ENCODE results near the gene NKTR. TPM values are rescaled to one million over a fixed set of nuclear protein-coding genes. Genes with fewer than 3 reads are reported as not detected.

NKTR gene
- total and polyA plus RNA-seq, 2 of the 13 experiments (the other 11 are each of a cell fraction or from before 2014, with no cell fraction given), result 41.3 to 59.6 TPM

DNA sequence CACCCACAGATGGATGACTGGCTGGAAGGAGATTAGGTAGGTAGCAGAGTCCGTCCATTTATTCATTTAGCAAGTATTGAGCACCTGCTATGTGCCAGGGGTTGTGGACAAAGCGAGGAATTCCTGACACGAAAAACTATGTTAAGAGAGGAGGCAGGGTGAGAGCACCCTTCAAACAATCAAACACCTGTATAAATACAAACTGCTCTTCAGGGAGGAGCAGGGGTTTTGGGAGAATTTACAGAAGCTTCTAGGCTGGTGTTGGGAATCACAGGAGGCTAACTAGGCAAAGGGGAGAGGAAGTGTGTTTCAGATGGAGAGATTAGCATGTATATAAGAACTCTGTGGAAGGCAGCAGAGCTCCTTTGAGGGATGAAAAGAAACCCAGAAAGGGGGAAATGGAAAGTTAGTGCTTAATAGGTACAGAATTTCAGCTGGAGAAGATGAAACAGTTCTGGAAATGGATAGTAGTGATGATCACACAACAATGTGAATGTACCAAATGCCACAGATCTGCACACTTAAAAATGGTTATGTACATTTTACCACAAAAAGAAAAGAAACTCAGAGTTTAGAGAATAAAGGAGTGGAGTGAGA lies 17.9 kb upstream of the NKTR start:
- CTCF ChIA-PET (ENCODE audit: low intra/inter-chr PET ratio, low total read pairs), result no interaction called here
- in situ Hi-C loops (cut with HindIII; ENCODE audit: extremely low pct_ligation_motif_present, low pct_unique_long_range_greater_than_20kb), result no loop called here
- H3K9me3 ChIP-seq (ENCODE audit: low read length), result no peaks in the 10 kb centered on the region
- 3% methylated on average over 3 of the region's 3 CpGs for WGBS (ENCODE audit: low lambda C conversion rate)
- FAIRE-seq (peak; percentile 42), ATAC-seq (no peak), DNase-seq (ENCODE audit: low spot score) (no peak)
- BruUV-seq (replicated peaks), result TSS peak; percentile 81
- no peaks in the 10 kb centered on the region for H3K27me3 ChIP-seq (ENCODE audit: control insufficient read depth in 1 of 2, insufficient read depth in 2 of 2, low read length in 2 of 2)
- H3K79me2 ChIP-seq (ENCODE audit: insufficient read depth, low read length), result peaks cover 26% of the 10 kb centered on the region
- intact Hi-C loops (cut with micrococcal nuclease; ENCODE audit: unreplicated experiment), result loop anchor here (1.0 kb wide), 1 partner anchor 8 kb away; the partner anchor contains the start of gene SS18L2
- H3K4me1 ChIP-seq (ENCODE audit: insufficient read depth, low read length), result peaks cover 33% of the 10 kb centered on the region
- POLR2A ChIA-PET, result interaction anchor here (1.3 to 3.2 kb wide), 5 partner anchors 9 to 217 kb away, joined by 5 to 39 read pairs (median 7); partner anchors contain the start of genes NKTR and SS18L2
- H4K20me1 ChIP-seq (ENCODE audit: insufficient read depth, low read length), result no peaks in the 10 kb centered on the region
- H3K27ac ChIP-seq (ENCODE audit: extremely low read length, insufficient read depth, low read length), result peak overlapping the region; percentile 74
- H3K4me2 ChIP-seq (ENCODE audit: low read depth, low read length), result peak overlapping the region; percentile 92
- peak overlapping the region; percentile 82 to 97 (median 93) for H3K4me3 ChIP-seq (replicated peaks in 1 of 3; ENCODE audit: insufficient read depth in 1 of 3, low read depth in 2 of 3, low read length in 3 of 3)
- peak overlapping the region; percentile 39 for H2AFZ ChIP-seq (ENCODE audit: low read length)
- H3K9ac ChIP-seq (ENCODE audit: insufficient read depth, low read depth, low read length), result peak overlapping the region; percentile 89
- no peaks in the 10 kb centered on the region for H3K36me3 ChIP-seq (replicated peaks in 1 of 2; ENCODE audit: control insufficient read depth in 1 of 2, insufficient read depth in 2 of 2, low read length in 2 of 2)
- TF ChIP-seq ZNF24 (IDR thresholded peaks at IDR 0.05), result no peak
- TF ChIP-seq, protein P1, sequence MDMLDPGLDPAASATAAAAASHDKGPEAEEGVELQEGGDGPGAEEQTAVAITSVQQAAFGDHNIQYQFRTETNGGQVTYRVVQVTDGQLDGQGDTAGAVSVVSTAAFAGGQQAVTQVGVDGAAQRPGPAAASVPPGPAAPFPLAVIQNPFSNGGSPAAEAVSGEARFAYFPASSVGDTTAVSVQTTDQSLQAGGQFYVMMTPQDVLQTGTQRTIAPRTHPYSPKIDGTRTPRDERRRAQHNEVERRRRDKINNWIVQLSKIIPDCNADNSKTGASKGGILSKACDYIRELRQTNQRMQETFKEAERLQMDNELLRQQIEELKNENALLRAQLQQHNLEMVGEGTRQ (IDR thresholded peaks at IDR 0.05; ENCODE audit: low read depth, low read length), result 0 out of 2 replicates have a peak, but pooled peaks have one; percentile 4
- TF ChIP-seq, protein P1 (CRISPR knock-in tag; IDR thresholded peaks at IDR 0.05; ENCODE audit: borderline replicate concordance), result no peak
- TF ChIP-seq ZFP62 (CRISPR knock-in tag; IDR thresholded peaks at IDR 0.05), result no peak
- TF ChIP-seq ZNF180 (CRISPR knock-in tag; IDR thresholded peaks at IDR 0.05; ENCODE audit: borderline replicate concordance, low read depth), result no peak
- TF ChIP-seq, protein P2, sequence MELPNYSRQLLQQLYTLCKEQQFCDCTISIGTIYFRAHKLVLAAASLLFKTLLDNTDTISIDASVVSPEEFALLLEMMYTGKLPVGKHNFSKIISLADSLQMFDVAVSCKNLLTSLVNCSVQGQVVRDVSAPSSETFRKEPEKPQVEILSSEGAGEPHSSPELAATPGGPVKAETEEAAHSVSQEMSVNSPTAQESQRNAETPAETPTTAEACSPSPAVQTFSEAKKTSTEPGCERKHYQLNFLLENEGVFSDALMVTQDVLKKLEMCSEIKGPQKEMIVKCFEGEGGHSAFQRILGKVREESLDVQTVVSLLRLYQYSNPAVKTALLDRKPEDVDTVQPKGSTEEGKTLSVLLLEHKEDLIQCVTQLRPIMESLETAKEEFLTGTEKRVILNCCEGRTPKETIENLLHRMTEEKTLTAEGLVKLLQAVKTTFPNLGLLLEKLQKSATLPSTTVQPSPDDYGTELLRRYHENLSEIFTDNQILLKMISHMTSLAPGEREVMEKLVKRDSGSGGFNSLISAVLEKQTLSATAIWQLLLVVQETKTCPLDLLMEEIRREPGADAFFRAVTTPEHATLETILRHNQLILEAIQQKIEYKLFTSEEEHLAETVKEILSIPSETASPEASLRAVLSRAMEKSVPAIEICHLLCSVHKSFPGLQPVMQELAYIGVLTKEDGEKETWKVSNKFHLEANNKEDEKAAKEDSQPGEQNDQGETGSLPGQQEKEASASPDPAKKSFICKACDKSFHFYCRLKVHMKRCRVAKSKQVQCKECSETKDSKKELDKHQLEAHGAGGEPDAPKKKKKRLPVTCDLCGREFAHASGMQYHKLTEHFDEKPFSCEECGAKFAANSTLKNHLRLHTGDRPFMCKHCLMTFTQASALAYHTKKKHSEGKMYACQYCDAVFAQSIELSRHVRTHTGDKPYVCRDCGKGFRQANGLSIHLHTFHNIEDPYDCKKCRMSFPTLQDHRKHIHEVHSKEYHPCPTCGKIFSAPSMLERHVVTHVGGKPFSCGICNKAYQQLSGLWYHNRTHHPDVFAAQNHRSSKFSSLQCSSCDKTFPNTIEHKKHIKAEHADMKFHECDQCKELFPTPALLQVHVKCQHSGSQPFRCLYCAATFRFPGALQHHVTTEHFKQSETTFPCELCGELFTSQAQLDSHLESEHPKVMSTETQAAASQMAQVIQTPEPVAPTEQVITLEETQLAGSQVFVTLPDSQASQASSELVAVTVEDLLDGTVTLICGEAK (IDR thresholded peaks at IDR 0.05), result no peak
- TF ChIP-seq, protein P2 (CRISPR knock-in tag; IDR thresholded peaks at IDR 0.05), result no peak
- no peak for TF ChIP-seq RORA (CRISPR knock-in tag; IDR thresholded peaks at IDR 0.05)
- 0 out of 2 replicates have a peak, but pooled peaks have one; percentile 0 for TF ChIP-seq NFE2L1 (CRISPR knock-in tag; IDR thresholded peaks at IDR 0.05; ENCODE audit: borderline replicate concordance)
- TF ChIP-seq, protein P3, sequence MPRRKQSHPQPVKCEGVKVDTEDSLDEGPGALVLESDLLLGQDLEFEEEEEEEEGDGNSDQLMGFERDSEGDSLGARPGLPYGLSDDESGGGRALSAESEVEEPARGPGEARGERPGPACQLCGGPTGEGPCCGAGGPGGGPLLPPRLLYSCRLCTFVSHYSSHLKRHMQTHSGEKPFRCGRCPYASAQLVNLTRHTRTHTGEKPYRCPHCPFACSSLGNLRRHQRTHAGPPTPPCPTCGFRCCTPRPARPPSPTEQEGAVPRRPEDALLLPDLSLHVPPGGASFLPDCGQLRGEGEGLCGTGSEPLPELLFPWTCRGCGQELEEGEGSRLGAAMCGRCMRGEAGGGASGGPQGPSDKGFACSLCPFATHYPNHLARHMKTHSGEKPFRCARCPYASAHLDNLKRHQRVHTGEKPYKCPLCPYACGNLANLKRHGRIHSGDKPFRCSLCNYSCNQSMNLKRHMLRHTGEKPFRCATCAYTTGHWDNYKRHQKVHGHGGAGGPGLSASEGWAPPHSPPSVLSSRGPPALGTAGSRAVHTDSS (CRISPR knock-in tag; conservative IDR thresholded peaks at IDR 0.05), result no peak
- TF ChIP-seq MED8 (CRISPR knock-in tag; IDR thresholded peaks at IDR 0.05; ENCODE audit: insufficient replicate concordance), result peak; percentile 6
